HG03196 (cell line): ENCODE data around the gene RGN.
"Not testable (repeated sequence)": the region's sequence is repeated elsewhere in the genome, so short reads cannot be mapped to it uniquely, and the experiment has no call there.

Experiments
- ATAC-seq: cut with Tn5 transposase; IDR thresholded peaks from one replicate; pipeline ENCODE4 v1.9.1; 2021; ENCODE audit not compliant: unreplicated experiment

The RGN gene

DNA sequence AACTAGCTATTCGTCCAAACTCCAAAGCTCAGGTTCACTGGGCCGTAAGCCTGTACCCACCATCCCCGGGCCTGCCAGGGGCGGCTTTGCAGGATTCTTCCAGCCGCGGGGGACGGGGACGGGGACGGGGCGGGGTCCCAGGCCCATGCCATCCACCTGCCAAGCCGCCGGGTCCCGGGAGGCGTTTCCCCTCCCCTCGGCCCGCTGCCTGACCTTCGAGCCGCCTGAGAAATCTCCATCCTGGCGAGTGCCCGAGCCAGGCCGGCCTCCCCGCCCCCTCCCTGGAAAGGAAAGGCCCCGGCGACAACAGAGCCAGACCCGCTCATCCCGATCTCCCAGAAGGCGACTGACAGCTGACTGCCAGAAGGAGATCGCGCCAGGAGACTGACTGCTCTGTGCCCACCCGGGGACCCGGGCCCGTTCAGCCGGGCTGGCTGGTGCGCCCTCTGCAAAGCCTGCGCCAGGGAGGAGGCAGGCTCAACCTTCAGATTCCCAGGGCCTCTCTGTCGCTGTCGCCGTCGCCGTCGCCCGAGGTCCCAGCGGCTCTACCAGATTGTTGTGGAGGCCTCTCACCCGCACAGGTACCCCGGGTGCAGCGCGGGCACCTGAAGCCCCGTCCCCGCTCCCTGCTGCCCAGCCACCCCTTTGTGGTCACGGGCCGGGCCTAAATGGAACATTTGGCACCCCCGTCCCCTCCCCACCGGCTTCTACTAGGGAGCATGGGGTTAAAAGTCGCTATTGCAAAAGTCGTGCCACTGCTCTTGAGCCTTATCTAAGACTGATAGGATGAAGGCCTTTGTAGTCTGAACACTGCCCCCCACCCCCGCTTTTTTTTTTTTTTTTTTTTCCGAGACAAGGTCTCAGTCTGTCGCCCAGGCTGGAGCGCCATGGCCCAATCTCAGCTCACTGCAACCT lies at the start of gene RGN:
RGN (plus strand) TSS at position 315 of the 915 bp plus-strand sequence. CDS start 2,702 bp downstream, outside the sequence.
- ATAC-seq, result no peak

DNA sequence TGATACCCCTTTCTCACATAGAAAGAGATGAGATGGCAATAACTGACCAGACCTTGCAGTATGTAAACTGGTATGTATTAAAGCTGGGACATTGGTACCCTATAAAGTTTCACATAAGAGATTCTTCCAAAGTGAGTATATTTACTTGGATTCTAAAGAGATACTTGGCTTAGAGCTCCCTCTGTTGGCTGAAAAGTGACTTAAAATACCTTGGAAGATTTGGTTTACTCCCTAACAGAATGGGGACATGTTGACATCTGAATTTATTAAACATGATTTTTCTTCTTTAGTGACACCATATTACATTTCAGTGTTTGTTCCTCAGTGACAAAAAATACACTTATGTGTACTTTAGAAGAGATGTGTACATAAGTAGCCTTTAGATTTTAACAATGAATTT lies 47.9 kb upstream of the RGN start:
- ATAC-seq, result no peak

DNA sequence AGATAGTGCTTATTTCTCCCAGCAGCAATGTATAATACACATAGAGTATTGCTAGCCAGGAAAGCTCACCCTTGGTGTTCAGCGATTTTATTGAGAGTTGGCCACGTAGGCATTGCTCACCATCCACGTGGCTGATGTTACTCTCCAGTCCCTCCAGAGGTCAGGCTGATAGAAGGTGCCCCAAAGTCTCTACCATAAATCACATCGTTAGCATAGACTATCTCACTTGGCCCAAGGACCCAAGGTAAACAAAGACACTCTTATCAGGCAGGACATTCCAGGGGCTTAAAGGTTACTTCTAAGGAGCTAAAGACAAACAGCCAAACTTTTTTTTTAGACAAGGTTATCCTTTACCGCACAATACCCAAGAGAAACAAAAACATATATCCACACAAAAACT lies 30.3 kb upstream of the RGN start:
- ATAC-seq, result no peak

DNA sequence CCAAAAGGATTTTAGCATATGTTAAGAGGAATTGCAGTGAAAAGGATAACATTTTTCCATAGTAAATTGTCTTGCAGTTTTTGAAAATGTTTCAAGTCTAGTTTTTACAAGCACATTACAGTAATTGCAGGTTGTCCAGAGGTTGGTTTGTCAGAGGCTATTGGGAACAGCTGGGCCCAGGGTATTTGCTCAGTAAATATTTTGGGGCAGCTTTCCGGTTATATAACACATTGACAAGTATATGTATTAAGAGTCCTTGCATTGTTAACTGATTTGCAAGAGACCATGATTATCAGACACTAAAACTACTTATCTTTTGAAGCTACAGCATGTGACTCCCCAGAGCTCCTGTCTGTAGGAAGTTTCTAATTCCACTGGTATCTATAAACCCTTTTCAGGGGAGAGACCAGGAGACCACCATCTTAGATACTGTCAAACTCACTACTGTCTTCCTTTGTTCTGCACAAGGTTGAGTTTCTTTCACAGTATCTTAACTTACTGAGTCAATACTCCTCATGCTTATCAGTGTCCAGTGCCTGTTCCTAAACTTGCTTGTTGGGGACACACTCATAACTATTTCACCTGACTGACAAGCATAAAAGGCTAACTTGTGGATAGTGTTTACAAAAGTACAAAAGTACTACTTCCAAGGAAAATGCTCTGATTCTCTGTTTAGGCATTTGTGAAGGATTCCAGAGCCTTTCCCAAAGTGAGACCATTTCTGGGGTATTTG lies 18.9 kb upstream of the RGN start:
- no peak for ATAC-seq

DNA sequence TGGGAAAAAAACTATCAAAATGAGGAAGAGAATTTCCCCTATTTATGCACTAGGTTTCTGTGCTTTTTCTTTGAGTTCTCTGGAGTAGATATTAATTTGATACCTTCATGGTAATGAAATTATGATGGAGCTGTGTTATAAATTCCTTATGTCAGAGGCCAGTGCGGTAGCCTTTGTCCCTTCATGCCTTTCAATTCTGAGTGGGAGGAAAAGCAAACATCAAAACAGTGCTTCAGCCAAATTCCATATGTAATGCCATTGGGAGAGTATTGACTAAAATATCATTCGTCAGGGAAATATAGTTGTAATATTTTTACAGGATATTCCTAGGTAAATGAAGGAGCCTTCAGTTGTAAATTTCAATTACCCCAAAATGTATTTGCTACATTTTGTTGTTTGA lies 17.5 kb upstream of the RGN start:
- ATAC-seq, result no peak

DNA sequence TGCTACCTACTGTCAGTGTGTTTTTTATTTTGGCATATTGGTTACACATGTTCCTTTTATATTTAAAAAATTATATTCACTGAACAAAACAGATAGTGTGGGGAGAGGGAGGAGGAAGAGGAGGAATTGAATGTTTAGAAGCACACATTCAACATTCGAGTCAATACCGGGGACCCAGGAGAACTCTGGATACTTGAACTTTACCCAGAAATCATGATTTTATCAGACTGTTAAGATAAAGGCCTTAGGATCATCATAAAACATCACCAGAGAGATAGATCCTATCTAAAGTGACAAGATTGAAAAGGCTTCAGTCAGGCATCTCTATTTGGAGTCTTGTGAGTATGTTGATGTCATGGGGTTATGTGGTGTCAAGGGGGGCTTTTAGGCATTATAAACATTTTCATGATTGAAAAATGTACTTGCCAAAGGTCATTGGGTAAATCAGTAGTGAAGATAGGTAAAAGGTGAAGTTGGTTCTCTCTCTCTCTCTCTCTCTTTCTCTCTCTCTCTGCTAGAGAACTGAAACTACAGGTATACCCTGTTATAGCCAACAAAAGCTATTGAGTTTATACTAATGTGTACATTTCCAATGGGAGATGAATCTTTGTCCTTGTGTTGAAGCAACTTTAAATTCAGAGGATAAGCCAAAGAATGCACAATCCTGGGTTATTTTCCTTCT lies 16.9 kb upstream of the RGN start:
- ATAC-seq, result no peak

DNA sequence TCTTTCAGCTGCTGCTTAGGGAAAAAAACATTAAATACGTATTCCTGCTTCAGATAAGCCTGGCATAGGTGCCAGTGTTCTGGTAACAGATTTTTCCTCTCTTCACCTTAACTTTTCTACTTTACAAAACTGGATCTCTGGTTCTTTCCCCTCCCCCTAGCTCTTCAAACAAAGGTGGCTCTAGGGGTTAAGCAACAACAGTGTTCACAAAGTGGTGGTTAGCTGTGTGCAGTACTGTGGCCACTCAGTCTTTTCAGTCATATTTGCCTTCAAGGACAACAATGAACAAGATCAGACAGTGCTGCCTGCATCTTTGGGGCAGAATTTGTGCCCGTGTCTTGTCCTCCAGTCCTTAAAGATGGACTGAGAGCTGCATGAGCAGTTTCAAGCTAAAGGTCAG lies 15.1 kb upstream of the RGN start:
- no peak for ATAC-seq

DNA sequence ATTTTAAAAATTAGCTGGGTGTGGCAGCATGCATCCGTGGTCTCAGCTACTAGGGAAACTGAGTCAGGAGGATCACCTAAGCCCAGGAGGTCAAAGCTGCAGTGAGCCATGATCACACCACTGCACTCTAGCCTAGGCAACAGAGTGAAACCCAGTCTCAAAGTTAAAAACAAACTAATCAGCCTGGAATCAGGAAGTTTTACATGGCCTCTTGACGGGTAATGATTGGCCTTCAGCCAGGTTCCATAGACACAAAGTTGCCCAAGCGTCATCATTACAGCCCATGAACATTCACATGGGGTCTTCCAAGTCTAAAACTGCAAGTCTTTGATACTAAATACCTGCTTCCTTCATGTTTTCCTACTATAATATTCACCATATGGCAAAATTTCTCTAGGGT lies 10.0 kb upstream of the RGN start:
- no peak for ATAC-seq

DNA sequence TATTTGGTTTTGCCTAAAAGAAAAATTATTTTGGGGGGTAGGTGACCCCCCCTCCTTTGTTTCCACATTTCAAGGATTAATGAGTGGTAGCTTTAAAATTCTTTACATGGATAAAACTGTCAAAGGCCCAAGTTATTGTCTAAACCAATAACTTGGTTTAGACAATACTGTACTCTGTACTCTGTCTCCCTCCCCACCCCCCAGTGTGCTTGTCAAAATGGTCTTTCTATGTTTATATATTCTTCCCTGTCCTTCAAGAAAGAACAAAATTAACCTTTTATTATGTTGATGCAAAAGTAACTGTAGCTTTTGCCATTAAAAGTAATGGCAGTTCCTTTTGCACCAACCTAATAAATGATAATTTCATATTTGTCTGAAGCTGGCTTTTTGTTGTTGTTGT lies 9.5 kb upstream of the RGN start:
- ATAC-seq, result no peak

DNA sequence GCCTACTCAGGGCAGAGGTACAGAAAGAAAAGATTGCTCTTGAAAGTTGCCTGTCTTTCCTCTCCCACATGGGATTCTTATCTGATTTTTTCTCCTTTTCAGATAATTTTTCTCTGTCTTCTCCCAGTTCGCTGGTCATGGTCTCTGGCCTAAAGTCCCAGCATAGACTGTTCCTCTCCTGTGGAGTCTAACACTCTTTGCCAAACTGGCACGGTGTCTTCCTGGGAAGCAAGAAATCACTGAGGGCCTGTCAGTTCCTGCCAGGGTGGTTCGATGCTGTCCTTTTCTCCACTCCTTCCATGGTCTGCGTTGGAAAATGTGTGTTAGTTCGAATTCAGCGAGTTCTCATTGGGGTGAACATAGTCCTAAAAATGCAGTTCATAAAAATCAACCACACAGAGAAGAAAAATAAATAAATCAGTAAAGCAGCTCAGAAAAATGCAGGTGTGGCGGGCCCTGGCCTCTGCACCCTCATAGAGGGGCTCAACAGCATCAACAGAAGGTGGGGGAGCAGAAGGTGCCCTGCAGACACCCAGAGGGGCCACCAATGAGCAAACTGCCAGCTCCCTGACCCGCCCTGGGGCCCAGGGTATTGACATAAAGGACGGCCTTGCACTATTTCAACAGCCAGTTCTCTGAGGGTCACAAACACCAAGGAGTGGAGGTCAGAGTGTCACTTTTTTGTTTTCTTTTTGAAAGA lies 2.1 kb downstream of the RGN start:
- ATAC-seq, result no peak

DNA sequence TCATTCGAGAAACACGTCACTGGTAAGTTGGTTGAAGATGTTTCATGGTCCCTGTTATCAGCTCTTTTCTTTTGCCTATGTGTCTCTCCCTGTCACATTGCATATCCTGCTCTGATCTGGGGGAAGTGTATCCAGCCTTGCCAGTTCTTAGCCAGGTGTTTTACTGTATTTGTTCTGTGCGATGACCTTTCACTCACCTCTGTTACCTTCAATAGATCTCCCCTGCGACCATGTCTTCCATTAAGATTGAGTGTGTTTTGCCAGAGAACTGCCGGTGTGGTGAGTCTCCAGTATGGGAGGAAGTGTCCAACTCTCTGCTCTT lies 2.6 kb downstream of the RGN start:
- no peak for ATAC-seq

DNA sequence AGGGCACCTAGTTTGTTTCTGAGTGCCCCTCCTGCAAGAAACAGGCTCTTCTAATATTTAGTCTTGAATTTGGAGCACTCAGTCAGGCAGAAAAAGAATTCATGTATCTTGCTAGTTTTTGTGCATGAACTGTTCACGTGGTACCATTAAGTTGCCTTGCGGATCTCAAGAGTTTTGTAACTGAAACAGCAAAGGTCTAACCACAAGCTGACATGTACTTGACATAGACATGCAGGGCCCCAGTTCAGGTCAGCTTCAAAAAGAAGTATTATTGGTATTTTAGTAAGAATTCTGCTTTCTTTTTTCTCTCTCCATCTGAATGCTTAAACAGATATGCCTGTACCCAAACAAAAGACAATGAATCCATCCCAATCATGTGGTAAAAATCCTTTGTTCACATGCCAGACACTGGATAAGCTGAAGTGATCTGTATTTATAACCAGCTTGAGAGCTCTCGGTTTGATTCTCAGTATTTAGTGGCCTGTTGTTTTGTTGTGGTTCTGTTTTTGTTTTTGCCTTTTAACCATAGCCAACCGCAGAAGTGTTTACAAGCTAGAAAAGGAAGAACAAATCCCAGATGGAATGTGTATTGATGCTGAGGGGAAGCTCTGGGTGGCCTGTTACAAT lies 13.0 kb downstream of the RGN start:
- no peak for ATAC-seq

DNA sequence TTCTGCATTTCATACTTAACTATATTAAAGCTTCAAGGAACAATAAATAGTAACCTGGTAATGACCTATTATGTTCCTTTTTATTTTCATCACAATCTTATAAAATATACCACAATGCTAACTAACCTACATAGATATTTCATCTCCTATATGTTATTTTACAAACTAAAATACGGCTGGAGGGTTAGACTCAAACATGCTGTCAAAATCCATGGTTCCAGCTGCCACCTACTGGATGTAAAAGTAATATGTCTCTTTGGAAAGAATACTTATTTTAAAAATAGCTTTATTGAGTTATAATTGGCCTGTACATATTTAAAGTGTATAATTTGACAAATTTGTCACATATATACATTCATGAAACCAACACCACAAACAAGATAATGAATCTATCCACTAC lies 15.0 kb downstream of the RGN start:
- ATAC-seq, result no peak

DNA sequence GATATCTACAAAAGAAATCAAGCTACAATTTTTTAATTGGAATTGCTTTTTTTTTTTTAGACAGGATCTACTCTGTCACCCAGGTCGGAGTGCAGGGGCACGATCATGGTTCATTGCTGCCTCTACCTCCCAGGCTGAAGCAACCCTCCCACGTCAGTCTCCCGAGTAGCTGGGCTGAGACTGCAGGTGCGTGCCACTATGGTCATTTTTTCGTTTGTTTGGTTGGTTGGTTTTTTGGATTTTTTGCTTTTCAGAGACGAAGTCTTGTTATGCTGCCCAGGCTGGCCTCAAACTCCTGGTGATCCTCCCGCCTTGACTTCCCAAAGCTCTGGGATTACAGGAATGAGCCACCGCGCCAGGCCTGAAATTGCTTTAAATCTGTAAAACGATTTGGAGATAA lies 15.6 kb downstream of the RGN start:
- no peak for ATAC-seq

DNA sequence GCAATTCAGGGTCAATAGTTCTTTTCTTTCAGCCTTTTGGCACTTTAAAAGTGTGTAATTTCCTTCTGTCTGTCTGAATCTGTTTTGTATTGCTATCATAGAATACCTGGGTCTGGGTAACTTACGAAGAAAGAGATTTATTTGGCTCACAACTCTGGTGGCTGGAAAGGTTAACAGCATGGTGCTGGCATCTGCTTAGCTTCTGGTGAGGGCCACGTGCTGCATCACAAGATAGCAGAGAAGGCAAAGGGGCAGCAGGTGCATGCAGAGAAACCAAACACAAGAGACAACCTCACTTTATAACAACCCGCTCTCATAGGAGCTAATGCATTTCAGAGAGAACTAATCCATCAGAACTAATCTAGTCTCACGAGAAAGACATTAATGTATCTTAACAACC lies 18.8 kb downstream of the RGN start:
- ATAC-seq, result no peak

DNA sequence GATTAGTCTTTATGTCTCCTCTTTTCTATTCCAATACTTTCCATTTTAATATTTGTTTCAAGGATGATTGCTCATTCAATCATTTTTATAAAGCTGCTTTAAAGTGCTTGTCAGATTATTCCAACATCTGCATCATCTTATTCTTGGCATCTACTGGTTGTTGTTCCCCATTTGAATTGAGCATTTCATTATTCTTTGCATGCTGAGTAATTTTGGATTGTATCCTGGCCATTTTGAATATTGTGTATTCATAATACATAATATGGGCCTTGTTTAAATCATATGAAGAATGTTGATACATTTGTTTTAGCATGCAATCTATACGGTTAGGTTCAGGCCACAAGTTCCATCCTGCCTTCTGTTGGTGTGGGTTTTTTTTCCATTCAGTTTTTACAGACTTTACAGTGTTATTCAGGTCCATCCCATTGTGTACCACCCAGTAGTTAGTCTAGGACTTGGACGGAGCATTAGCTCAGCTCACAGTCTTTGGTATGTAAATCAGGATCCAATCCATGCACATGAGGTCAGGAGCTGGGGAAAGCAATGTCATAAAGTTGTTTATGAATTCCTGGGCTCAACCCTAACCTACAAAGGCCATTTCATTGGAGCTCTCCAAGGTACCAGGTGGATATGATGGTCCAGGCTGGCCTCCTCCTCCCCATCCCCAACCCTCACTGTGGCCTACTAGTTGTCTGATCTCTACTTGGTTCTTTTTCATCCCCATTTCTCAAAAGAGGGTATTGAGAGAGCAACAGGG lies 20.3 kb downstream of the RGN start:
- no peak for ATAC-seq

DNA sequence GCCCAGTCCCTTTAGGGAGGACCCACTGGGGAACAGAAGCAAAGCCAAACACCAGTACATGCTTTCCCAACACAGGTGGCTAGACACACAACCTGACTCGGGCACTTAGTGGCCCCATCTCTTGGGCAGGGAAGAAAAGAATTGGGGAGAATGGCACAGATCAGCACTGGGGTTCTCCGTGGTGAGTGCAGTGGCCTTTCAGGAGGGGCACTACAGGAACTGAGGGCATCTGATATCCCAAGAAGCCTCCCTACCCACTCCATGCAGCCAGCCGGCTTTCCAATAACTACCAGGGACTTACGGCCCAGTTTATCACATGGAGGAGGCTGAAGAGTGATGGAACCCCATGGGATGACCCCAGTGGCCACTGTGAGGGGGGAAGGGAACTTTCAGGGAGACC lies 23.0 kb downstream of the RGN start:
- ATAC-seq, result no peak

DNA sequence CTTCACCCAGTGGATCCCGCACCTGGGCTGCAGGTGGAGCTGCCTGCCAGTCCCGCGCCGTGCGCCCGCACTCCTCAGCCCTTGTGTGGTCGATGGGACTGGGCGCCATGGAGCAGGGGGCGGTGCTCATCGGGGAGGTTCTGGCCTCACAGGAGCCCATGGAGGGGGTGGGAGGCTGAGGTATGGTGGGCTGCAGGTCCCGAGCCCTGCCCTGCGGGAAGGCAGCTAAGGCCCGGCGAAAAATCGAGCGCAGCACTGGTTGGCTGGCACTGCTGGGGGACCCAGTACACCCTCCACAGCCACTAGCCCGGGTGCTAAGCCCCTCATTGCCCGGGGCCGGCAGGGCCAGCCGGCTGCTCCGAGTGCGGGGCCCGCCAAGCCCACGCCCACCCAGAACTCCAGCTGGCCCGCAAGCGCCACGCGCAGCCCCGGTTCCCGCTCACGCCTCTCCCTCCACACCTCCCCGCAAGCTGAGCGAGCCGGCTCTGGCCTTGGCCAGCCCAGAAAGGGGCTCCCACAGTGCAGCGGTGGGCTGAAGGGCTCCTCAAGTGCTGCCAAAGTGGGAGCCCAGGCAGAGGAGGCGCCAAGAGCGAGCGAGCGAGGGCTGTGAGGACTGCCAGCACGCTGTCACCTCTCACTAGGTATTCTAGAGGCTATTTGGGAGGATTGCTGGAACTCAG lies 32.8 kb downstream of the RGN start:
- ATAC-seq, result not testable (repeated sequence)

DNA sequence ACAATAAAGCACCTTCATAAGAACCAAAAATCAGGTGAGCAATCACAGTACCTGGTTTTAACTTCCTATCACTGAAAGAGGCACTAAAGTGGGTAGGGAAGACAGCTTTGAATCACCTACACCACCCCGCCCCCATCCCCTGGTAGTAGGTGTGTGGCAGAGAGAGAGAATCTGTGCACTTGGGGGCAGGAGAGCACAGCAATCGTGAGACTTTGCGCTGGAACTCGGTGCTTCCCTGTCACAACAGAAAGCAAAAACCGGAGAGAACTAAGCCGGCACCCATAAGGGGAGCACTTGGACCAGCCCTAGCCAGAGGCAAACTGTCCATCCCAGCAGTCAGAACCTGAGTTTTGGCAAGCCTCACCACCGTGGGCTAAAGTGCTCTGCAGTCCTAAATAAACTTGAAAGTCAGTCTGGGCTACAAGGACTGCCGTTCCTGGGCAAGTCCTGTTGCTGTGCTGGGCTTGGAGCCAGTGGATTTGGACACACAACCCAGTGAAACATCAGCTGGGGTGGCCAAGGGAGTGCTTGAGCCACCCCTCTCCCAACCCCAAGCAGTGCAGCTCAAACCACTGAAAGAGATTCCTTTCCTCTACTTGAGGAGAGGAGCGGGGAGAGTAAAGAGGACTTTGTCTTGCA lies 34.2 kb downstream of the RGN start:
- ATAC-seq, result no peak
